Left renal pelvis (tissue), 4 donors: ENCODE results near the gene BCL2. TPM values are rescaled to one million over a fixed set of nuclear protein-coding genes. Genes with fewer than 3 reads are reported as not detected.

Experiments
- DNase-seq, 4 donors: peaks; one replicate each; pipeline ENCODE4 v3.0.0-alpha.2; 2013; ENCODE audit warnings: low read depth in 4 of 4, low spot score in 3 of 4
- polyA plus RNA-seq, 4 donors: library from polyadenylated mRNA; unstranded; fragments of 120-200 nt; gene quantifications; one replicate each; pipeline ENCODE4 v1.2.1, GENCODE V29; 2013; ENCODE audit not compliant: insufficient read length in 4 of 4

The BCL2 gene
- polyA plus RNA-seq, 4 donors = 21.6 to 27.4 (median 24.5) TPM

- no peak for DNase-seq
These were observed 10.0 kb upstream of the BCL2 start for GRCh38 chr18:63329431-63330145.

GRCh38 chr18:63326011-63326410, 6.4 kb upstream of the BCL2 start:
- DNase-seq = no peak

- no peak for DNase-seq
These were observed 5.6 kb upstream of the BCL2 start for GRCh38 chr18:63325086-63325686.

- DNase-seq = no peak
These were observed 3.5 kb upstream of the BCL2 start for GRCh38 chr18:63322908-63323634.

- DNase-seq = no peak
These were observed 2.6 kb upstream of the BCL2 start for GRCh38 chr18:63322206-63322605.

GRCh38 chr18:63321291-63321690, 1.7 kb upstream of the BCL2 start:
- no peak for DNase-seq

- DNase-seq = no peak
These were observed 1.4 kb upstream of the BCL2 start for GRCh38 chr18:63320975-63321265.

- peak in 1 of 4 donors; percentile 68 for DNase-seq
These were observed 780 bp upstream of the BCL2 start for GRCh38 chr18:63320123-63320974.

- DNase-seq = no peak
These were observed 633 bp downstream of the BCL2 start for GRCh38 chr18:63318889-63319382.

GRCh38 chr18:63317982-63318888, 1.3 kb downstream of the BCL2 start:
- peak in 1 of 4 donors; percentile 67 for DNase-seq

- no peak for DNase-seq
These were observed 2.0 kb downstream of the BCL2 start for GRCh38 chr18:63317556-63317946.

- no peak for DNase-seq
These were observed 2.7 kb downstream of the BCL2 start for GRCh38 chr18:63316612-63317555.

GRCh38 chr18:63315876-63316275, 3.7 kb downstream of the BCL2 start:
- no peak for DNase-seq

- DNase-seq = no peak
These were observed 4.4 kb downstream of the BCL2 start for GRCh38 chr18:63315131-63315662.

- no peak for DNase-seq
These were observed 5.3 kb downstream of the BCL2 start for GRCh38 chr18:63314062-63314790.

- DNase-seq = no peak
These were observed 6.1 kb downstream of the BCL2 start for GRCh38 chr18:63313396-63313917.

- no peak for DNase-seq
These were observed 6.7 kb downstream of the BCL2 start for GRCh38 chr18:63312737-63313395.
